ENCODE data around the gene MTA3.

- TF ChIP-seq, protein P1, sequence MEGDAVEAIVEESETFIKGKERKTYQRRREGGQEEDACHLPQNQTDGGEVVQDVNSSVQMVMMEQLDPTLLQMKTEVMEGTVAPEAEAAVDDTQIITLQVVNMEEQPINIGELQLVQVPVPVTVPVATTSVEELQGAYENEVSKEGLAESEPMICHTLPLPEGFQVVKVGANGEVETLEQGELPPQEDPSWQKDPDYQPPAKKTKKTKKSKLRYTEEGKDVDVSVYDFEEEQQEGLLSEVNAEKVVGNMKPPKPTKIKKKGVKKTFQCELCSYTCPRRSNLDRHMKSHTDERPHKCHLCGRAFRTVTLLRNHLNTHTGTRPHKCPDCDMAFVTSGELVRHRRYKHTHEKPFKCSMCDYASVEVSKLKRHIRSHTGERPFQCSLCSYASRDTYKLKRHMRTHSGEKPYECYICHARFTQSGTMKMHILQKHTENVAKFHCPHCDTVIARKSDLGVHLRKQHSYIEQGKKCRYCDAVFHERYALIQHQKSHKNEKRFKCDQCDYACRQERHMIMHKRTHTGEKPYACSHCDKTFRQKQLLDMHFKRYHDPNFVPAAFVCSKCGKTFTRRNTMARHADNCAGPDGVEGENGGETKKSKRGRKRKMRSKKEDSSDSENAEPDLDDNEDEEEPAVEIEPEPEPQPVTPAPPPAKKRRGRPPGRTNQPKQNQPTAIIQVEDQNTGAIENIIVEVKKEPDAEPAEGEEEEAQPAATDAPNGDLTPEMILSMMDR (conservative IDR thresholded peaks at IDR 0.05 in 1 of 2, IDR thresholded peaks at IDR 0.05 in 1 of 2; ENCODE audit: extremely low read depth in 1 of 2, insufficient read depth in 1 of 2, low read depth in 1 of 2, low read length in 2 of 2) = no peak
- no peak for TF ChIP-seq EZH2 (IDR thresholded peaks at IDR 0.05; ENCODE audit: borderline replicate concordance, low read length)
Measured at GRCh38 chr2:42789751-42790150, 221.3 kb downstream of the MTA3 start.
